ENCODE results near the gene MAFF.
A peak's percentile ranks its signal among the peaks of the same experiment; 100 is the strongest.

The MAFF gene

DNA sequence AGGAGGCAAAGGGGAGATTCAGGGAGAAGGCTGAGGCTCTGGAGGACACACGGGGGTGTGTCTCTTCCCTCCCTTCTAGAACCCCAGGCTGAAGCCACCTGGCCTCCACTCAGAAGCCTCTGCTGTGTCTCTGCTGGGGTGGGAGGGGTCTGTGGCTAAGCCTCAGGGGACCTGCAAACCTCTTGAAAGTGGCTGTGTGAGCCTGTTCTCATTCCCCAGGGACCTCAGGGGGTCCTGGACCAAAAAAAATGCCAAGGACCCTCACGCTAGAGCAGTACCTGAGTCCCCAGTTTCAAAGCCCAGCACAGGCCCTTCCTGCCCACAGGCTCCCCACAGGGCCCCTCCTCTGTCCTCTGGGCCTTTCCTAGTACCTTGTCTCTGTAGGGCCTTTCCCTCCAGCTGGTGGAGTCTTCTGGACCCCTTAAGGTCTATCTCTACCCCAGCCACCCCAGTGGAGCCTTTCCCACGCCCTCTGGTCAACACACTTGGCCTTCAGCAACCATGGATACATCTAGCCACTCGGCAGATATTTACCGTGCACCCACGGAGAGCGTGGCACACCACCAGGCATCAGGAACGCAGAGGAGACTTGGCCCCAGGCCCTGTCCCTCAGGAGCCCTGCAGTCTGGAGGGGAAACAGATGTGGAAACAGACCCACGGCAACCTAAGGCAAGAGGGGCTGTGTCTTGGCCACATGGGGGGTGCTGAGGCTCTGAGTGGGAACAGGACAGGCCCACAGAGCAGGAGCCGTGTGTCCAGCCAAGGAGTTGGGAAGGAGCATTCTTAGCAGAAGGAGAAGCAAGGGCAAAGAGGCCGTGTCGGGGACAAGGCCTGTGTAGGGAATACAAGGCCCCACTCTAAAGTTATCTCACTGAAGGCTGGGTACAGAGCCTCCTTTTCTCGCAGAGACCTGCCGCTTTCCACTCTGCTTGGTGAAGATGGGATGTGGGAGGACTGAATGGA, 38.6 kb upstream of the MAFF start:
- Histone ChIP-seq H3K27me3 (ENCODE audit: insufficient read depth, low read depth) (no peaks in the 10 kb centered on the region), H3K4me3 (IDR thresholded peaks at IDR 0.05; ENCODE audit: insufficient read depth, low read depth, low read length) (no peak overlapping the region), H2AFZ (ENCODE audit: low read depth) (no peak overlapping the region), H4K20me1 (ENCODE audit: insufficient read depth) (no peaks in the 10 kb centered on the region), H3K4me1 (ENCODE audit: low read depth, poor library complexity, severe bottlenecking) (peaks cover 16% of the 10 kb centered on the region), H3K4me2 (0 out of 2 replicates have a peak overlapping the region, but pooled peaks have one; percentile 7), H3K27ac (no peak overlapping the region), H3K79me2 (ENCODE audit: insufficient read depth, low read depth) (no peaks in the 10 kb centered on the region), H3K9ac (no peak overlapping the region), H3K36me3 (ENCODE audit: insufficient read depth) (no peaks in the 10 kb centered on the region)
- TF ChIP-seq, protein P1, sequence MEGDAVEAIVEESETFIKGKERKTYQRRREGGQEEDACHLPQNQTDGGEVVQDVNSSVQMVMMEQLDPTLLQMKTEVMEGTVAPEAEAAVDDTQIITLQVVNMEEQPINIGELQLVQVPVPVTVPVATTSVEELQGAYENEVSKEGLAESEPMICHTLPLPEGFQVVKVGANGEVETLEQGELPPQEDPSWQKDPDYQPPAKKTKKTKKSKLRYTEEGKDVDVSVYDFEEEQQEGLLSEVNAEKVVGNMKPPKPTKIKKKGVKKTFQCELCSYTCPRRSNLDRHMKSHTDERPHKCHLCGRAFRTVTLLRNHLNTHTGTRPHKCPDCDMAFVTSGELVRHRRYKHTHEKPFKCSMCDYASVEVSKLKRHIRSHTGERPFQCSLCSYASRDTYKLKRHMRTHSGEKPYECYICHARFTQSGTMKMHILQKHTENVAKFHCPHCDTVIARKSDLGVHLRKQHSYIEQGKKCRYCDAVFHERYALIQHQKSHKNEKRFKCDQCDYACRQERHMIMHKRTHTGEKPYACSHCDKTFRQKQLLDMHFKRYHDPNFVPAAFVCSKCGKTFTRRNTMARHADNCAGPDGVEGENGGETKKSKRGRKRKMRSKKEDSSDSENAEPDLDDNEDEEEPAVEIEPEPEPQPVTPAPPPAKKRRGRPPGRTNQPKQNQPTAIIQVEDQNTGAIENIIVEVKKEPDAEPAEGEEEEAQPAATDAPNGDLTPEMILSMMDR (conservative IDR thresholded peaks at IDR 0.05; ENCODE audit: low read depth, low read length): no peak

DNA sequence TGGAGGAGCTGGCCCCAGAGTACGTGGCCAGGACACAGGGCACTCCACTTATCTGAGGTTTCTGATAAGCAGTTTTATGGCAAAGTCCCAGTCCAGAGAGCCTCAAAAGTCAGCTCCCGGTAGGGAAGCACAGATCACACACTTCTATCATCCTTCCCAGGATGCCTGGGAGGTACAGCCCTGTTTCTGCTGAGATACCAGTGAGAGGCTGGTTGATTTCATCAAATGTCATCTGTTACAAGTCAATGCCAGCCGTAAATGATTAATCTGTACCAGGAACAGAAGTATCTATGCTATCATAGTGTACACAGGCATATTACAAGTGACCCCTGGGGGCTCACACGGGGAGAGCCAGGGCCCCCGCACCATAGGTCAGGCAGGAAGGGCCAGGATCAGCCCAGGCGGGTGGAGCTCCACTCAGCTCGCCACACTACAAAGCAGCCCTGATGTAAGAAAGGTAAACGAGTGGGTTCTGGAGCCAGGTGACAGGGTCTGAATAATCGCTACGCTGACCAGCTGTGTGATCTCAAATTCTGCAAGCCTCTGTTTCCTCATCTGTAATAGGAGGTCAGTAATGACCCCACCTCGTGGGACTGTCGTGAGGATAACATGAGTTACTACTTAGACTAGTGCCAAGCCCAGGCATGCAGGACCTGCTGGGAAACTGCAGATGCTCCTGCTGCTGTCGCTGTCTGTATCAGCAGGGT, 37.8 kb upstream of the MAFF start:
- Histone ChIP-seq H4K20me1 (ENCODE audit: insufficient read depth) (no peaks in the 10 kb centered on the region), H3K4me3 (IDR thresholded peaks at IDR 0.05; ENCODE audit: insufficient read depth, low read depth, low read length) (no peak overlapping the region), H3K9ac (no peak overlapping the region), H3K79me2 (ENCODE audit: insufficient read depth, low read depth) (no peaks in the 10 kb centered on the region), H2AFZ (ENCODE audit: low read depth) (no peak overlapping the region), H3K4me1 (ENCODE audit: low read depth, poor library complexity, severe bottlenecking) (peaks cover 16% of the 10 kb centered on the region), H3K36me3 (ENCODE audit: insufficient read depth) (no peaks in the 10 kb centered on the region), H3K27me3 (ENCODE audit: insufficient read depth, low read depth) (no peaks in the 10 kb centered on the region), H3K4me2 (no peak overlapping the region), H3K27ac (no peak overlapping the region)
- TF ChIP-seq, protein P1 (conservative IDR thresholded peaks at IDR 0.05; ENCODE audit: low read depth, low read length): no peak

- H3K27ac ChIP-seq: no peak overlapping the region
- H3K4me3 ChIP-seq (IDR thresholded peaks at IDR 0.05; ENCODE audit: insufficient read depth, low read depth, low read length): no peak overlapping the region
- no peaks in the 10 kb centered on the region for H3K27me3 ChIP-seq (ENCODE audit: insufficient read depth, low read depth)
- H4K20me1 ChIP-seq (ENCODE audit: insufficient read depth): no peaks in the 10 kb centered on the region
- H3K36me3 ChIP-seq (ENCODE audit: insufficient read depth): no peaks in the 10 kb centered on the region
- no peak overlapping the region for H3K4me2 ChIP-seq
- H2AFZ ChIP-seq (ENCODE audit: low read depth): no peak overlapping the region
- H3K4me1 ChIP-seq (ENCODE audit: low read depth, poor library complexity, severe bottlenecking): peaks cover 16% of the 10 kb centered on the region
- H3K9ac ChIP-seq: no peak overlapping the region
- no peaks in the 10 kb centered on the region for H3K79me2 ChIP-seq (ENCODE audit: insufficient read depth, low read depth)
- TF ChIP-seq, protein P1 (conservative IDR thresholded peaks at IDR 0.05; ENCODE audit: low read depth, low read length): no peak
Observed at GRCh38 chr22:38164551-38164918, 37.3 kb upstream of the MAFF start.

GRCh38 chr22:38165922-38166593, 35.7 kb upstream of the MAFF start:
- Histone ChIP-seq H3K9ac (no peak overlapping the region), H3K4me3 (IDR thresholded peaks at IDR 0.05; ENCODE audit: insufficient read depth, low read depth, low read length) (no peak overlapping the region), H3K36me3 (ENCODE audit: insufficient read depth) (no peaks in the 10 kb centered on the region), H3K27ac (no peak overlapping the region), H3K79me2 (ENCODE audit: insufficient read depth, low read depth) (no peaks in the 10 kb centered on the region), H3K4me1 (ENCODE audit: low read depth, poor library complexity, severe bottlenecking) (peaks cover 16% of the 10 kb centered on the region), H4K20me1 (ENCODE audit: insufficient read depth) (no peaks in the 10 kb centered on the region), H3K4me2 (no peak overlapping the region), H2AFZ (ENCODE audit: low read depth) (no peak overlapping the region), H3K27me3 (ENCODE audit: insufficient read depth, low read depth) (no peaks in the 10 kb centered on the region)
- TF ChIP-seq, protein P1 (conservative IDR thresholded peaks at IDR 0.05; ENCODE audit: low read depth, low read length): no peak

Data from KMS-11 (cell line).